ENCODE results near the gene SH3BGR.
A peak's percentile ranks its signal among the peaks of the same experiment; 100 is the strongest.
"Not testable (repeated sequence)": the region's sequence is repeated elsewhere in the genome, so short reads cannot be mapped to it uniquely, and the experiment has no call there.

Gene SH3BGR

GRCh38 chr21:39451332-39452206 is at the start of gene SH3BGR:
TSS of gene SH3BGR (plus strand) at chr21:39451970. CDS start at chr21:39452097, 127 bp downstream.
- DNase-seq (ENCODE audit: low read depth): no peak

DNA sequence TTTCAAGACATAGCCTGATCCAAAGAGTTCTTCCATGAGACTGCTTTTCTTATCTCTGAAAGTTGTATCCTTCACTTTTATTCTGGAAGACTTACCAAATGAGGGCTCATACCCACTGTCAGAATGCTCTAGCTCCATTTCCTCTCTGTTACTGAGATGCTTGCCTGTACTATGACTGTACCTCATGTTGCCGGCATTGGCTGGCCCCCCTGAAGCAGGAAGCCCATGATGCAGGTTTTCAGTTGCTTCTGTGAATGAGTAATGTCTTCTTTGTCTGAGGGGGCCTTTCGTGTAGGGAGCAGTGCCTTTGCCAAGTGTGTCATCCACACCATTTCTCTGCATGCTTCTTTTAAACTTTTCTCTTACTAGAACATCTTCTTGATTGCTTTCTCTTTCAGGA is 45.7 kb upstream of the SH3BGR start:
- no peak for DNase-seq (ENCODE audit: low read depth)

DNA sequence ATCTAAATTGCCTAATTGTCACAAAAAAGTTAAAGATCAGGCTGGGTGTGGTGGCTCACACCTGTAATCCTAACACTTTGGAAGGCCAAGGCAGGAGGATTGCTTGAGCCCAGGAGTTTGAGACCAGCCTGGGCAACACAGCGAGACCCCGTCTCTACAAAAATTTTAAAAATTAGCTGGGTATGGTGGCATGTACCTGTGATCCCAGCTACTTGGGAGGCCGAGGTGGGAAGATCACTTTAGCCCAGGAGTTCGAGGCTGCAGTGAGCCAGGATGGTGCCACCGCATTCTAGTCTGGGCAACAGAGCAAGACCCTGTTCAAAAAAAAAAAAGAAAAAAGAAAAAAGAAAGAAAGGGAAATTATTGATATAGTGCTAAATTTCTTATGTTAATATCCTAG is 32.6 kb upstream of the SH3BGR start:
- not testable (repeated sequence) for DNase-seq (ENCODE audit: low read depth)

GRCh38 chr21:39422527-39423241 is 29.1 kb upstream of the SH3BGR start:
- DNase-seq (ENCODE audit: low read depth): no peak

- no peak for DNase-seq (ENCODE audit: low read depth)
Measured at GRCh38 chr21:39429445-39429844, 22.3 kb upstream of the SH3BGR start.

GRCh38 chr21:39430016-39430415 is 21.8 kb upstream of the SH3BGR start:
- no peak for DNase-seq (ENCODE audit: low read depth)

- no peak for DNase-seq (ENCODE audit: low read depth)
Measured at GRCh38 chr21:39430457-39430856, 21.3 kb upstream of the SH3BGR start.

DNA sequence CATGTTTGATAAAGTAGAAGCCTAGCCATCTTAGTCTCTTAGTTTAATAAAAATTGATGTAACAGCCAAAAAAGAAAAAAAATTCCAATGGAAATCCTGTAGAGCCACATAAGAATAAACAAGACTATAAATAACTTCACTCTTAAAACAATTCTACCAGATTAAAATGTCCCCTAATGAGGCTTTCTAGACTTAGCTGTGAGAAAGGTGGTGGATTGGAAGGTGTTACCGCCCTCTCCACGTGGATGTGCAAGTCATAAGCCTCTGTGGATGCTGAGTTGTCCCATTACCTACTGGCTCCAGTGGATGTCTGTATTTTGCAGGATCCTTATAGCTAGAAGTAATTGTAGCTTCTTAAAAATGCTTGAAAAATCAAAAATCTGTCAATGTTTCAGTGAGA is 20.8 kb upstream of the SH3BGR start:
- DNase-seq (ENCODE audit: low read depth): no peak

DNA sequence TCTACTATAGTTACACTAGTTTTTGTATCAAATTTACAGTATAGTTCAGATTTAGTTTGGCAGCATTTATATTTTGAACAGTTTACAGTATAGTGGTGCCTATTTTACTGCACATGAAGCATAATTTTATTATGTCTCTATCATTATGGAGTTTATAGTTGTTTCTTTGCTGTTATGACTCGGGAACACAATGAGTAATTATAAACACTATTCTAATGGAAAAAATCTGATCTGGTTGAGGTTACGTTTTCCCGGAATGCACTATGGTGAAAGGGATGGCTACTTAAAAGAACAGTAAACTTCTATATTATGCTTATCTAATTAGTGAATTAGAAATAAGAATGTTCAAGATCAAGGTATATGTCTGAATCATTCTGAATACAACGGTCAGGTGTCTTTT is 16.8 kb upstream of the SH3BGR start:
- DNase-seq (ENCODE audit: low read depth): no peak

- DNase-seq (ENCODE audit: low read depth): no peak
Measured at GRCh38 chr21:39439232-39439631, 12.5 kb upstream of the SH3BGR start.

GRCh38 chr21:39441502-39442475 is 10.0 kb upstream of the SH3BGR start:
- no peak for DNase-seq (ENCODE audit: low read depth)

DNA sequence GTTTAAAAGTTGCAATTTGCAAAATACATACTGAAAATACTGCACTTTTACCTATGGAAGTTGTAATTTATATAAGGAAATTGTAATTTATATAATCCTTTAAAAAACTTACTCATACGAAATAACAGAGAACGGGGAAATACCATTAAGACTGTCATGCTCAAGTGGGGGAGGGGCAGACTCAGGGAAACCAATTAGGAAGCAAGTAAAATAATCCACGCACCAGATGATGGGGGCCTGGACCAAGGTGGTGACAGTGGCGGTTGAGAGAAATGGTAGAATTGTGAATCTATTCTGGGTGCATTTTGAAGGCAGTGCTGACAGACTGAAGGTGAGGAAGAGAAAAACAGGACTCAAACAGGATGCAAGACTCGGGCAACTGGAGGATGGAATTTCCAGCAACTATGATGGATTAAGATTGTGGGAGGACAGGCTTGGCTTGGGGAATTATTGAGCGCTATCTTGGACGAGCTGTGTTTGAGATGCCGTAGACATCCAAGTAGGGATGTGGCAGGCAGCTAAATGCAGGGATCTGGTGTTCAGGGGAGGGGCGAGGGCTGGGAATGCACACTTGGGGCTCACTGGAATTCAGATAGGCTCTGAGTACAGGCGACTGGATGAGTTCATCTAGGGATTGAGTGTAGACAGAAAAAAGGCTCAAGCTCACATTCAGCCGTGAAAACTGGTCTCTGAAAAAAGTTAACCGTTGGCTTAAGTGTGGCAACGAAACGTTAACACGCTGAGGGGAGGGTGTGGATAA is 7.2 kb upstream of the SH3BGR start:
- DNase-seq (ENCODE audit: low read depth): no peak

- DNase-seq (ENCODE audit: low read depth): peak; percentile 89
Measured at GRCh38 chr21:39445321-39446269, 6.2 kb upstream of the SH3BGR start, which contains the start of gene LCA5L. TSS of gene LCA5L (minus strand) at chr21:39445778. CDS start at chr21:39428493, 17,285 bp downstream.

GRCh38 chr21:39447264-39447663 is 4.5 kb upstream of the SH3BGR start:
- DNase-seq (ENCODE audit: low read depth): no peak

DNA sequence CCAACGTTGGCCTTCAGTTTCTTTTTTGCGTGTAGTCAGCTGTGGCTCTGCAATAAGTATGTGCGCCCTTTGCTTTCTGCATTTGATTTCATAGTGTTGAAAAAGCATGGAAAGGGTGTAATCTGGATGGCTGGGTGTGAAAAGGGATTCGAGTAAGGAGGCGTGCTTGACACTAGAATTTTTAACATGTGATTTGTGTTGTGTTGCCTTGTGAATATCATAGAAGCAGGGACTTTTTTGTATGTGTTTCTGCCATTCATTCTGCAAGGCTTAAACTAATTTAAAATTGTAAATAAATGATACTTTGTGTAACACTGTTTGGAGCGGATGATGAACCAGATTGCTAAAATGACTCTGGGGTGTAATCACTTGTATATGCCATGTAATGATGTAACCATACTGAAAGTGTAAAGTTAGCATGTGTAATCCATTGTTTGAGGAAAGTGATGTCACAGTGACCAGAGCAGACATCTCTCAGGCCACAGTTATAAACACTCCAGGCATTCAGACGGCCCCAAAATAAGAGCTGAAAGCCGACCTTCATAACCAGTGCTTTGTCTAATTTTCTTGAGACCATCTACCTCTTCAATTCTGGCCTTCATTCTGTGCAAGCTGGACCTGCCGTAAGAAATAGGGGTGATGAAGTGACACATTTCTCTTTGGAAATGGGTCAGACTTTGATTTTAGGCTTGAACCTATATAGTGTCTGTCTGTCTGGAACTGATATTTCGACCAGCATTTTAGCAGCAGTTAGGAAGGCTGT is 618 bp downstream of the SH3BGR start:
- DNase-seq (ENCODE audit: low read depth): no peak

DNA sequence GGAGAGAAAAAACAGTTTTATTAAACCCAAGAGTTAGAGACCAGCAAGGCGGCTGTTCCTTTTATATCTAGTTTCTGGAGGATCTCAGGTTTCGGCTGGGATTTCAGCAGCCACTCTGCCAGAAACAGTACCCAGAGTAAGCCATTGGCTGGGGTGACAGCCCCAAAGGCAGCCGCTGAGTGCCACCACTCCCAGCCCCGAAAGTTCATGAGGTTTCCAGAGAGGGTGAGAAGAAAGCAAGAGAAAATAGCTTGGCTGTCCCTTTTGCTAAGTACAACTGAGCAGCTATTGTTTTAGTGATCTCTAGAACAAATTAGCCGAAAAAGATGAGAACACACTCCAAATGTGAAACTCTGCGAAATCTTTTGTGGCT is 1.2 kb downstream of the SH3BGR start:
- no peak for DNase-seq (ENCODE audit: low read depth)

- no peak for DNase-seq (ENCODE audit: low read depth)
Measured at GRCh38 chr21:39453571-39454179, 1.9 kb downstream of the SH3BGR start.

DNA sequence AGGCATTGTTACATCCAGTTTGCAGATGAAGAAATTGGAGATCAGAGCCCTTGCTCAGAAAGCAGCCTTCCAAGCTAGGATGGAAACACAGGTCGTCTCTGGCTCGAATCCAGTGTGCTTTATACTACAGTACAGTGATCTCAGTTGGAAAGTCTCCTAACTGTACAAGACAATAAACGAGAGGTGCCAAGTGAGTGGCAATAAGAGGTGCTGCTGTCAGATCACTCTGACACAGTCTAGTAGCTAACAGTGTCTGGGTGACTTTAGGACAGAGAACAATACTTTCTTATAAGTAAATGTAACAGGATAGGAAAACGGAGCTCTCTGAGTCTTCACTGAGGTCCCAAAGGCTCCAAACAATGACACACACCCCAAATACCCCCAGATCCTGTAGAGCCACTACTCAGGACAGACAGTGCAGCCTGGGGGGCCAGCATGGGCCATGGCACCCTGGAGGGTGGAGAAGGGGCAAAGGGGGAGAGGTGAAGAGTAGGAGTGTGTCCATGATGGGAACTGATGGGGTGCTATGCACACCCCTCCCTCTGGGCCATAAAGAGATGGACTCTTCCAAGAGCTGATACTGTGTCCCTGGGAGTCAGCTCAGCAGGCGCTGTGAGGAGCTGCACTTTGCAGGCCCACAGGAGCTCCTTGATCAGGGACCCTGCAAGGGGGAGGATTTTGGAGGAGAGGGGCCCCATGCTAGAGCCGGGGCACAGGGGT is 3.3 kb downstream of the SH3BGR start:
- no peak for DNase-seq (ENCODE audit: low read depth)
